SJSA1 (cell line): ENCODE results near the gene MMP7. TPM values are rescaled to one million over a fixed set of nuclear protein-coding genes. Genes with fewer than 3 reads are reported as not detected.

ENCODE experiments used
- DNase-seq, 2 experiments: peaks; one replicate each; pipeline ENCODE4 v3.0.0-alpha.2; 2015 to 2020; ENCODE audit warnings: low spot score in 2 of 2, low read depth in 1 of 2
- H3K27ac ChIP-seq: fragments of 250-450 bp; sonication (Bioruptor Pico); 2 replicates; pipeline ENCODE4 v1.5.1; 2020; ENCODE audit warnings: mild to moderate bottlenecking, moderate library complexity
- H3K27me3 ChIP-seq: fragments of 250-450 bp; sonication (Bioruptor Pico); replicated peaks from 2 replicates; pipeline ENCODE4 v1.5.1; 2020; ENCODE audit warnings: mild to moderate bottlenecking, moderate library complexity
- H3K36me3 ChIP-seq: fragments of 250-450 bp; sonication (Bioruptor Pico); 2 replicates; pipeline ENCODE4 v1.5.1; 2020; ENCODE audit warnings: mild to moderate bottlenecking
- H3K4me1 ChIP-seq: fragments of 250-450 bp; sonication (Bioruptor Pico); replicated peaks from 2 replicates; pipeline ENCODE4 v1.6.1; 2021; ENCODE audit warnings: mild to moderate bottlenecking
- H3K4me3 ChIP-seq: fragments of 250-450 bp; sonication (Bioruptor Pico); 2 replicates; pipeline ENCODE4 v1.5.1; 2020; ENCODE audit warnings: mild to moderate bottlenecking
- H3K9me3 ChIP-seq: fragments of 250-450 bp; sonication (Bioruptor Pico); replicated peaks from 2 replicates; pipeline ENCODE4 v1.5.1; 2020; ENCODE audit warnings: mild to moderate bottlenecking
- total RNA-seq: library from RNA; depleted of rRNA; stranded (reverse); fragments of >200 nt; shearing (Covaris generic); gene quantifications from 2 replicates; pipeline ENCODE4 v1.2.3, GENCODE V29; 2014; rRNA removed

Gene MMP7, protein sequence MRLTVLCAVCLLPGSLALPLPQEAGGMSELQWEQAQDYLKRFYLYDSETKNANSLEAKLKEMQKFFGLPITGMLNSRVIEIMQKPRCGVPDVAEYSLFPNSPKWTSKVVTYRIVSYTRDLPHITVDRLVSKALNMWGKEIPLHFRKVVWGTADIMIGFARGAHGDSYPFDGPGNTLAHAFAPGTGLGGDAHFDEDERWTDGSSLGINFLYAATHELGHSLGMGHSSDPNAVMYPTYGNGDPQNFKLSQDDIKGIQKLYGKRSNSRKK
- 0.34 TPM in 1 of 2 replicates, not detected in the other for total RNA-seq

DNA sequence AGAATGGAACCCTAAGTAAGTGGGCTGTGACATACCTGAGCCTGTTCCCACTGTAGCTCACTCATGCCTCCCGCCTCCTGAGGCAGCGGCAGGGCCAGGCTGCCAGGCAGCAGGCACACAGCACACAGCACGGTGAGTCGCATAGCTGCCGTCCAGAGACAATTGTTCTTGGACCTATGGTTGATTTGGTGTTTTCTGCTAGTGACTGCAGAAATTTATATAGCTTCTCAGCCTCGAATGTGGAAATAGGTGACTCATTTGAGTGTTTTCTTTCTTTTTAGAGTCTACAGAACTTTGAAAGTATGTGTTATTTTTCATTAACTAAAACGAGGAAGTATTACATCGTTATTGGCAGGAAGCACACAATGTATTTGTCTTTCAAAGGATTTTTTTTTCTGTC is at the start of gene MMP7:
MMP7 (minus strand) TSS at position 190 of the 400 bp plus-strand sequence; CDS start at position 143, 47 bp downstream.
- no peak within 1 kb of the TSS for H3K4me3 ChIP-seq
- peak in 1 of 2 experiments; percentile 27 for DNase-seq
- H3K27me3 ChIP-seq = no peaks in the 10 kb centered on the region
- no peaks in the 10 kb centered on the region for H3K9me3 ChIP-seq
- no peak within 1 kb of the TSS for H3K27ac ChIP-seq
- H3K36me3 ChIP-seq = no peaks in the 10 kb centered on the region
- H3K4me1 ChIP-seq = peaks cover 17% of the 10 kb centered on the region

- Histone ChIP-seq H3K27ac (no peak overlapping the region), H3K27me3 (no peaks in the 10 kb centered on the region), H3K4me1 (no peaks in the 10 kb centered on the region; the same call in 1 of the 2 replicates), H3K36me3 (no peaks in the 10 kb centered on the region), H3K9me3 (no peaks in the 10 kb centered on the region), H3K4me3 (no peak overlapping the region)
- DNase-seq = no peak
Observed at GRCh38 chr11:102577723-102578122, 47.2 kb upstream of the MMP7 start.

GRCh38 chr11:102577182-102577581 is 46.6 kb upstream of the MMP7 start:
- Histone ChIP-seq H3K4me1 (peaks cover 4% of the 10 kb centered on the region; the same call in 1 of the 2 replicates), H3K4me3 (no peak overlapping the region), H3K36me3 (no peaks in the 10 kb centered on the region), H3K9me3 (no peaks in the 10 kb centered on the region), H3K27ac (no peak overlapping the region), H3K27me3 (no peaks in the 10 kb centered on the region)
- no peak for DNase-seq

DNA sequence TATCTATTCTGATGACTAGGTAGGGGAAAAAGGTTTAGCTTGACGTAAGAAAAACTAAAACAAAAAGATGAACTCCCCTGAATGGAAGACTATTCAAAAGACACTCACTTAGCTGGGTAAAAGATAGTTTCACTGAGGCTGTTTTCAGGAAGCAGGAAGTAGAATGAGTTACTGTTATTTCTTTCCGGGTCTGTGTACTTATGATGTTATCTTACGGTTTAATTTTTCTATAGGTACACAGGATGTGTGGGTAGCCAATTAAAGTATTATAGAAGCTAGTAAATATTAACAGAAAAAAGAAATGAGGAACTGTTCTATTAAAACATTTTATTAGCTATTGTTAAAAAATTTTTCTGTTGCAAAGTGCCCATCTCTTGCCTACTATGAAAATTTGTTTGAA is 45.8 kb upstream of the MMP7 start:
- Histone ChIP-seq H3K27me3 (no peaks in the 10 kb centered on the region), H3K9me3 (no peaks in the 10 kb centered on the region), H3K4me1 (peaks cover 5% of the 10 kb centered on the region; the same call in 1 of the 2 replicates), H3K4me3 (no peak overlapping the region), H3K36me3 (no peaks in the 10 kb centered on the region), H3K27ac (no peak overlapping the region)
- no peak for DNase-seq

DNA sequence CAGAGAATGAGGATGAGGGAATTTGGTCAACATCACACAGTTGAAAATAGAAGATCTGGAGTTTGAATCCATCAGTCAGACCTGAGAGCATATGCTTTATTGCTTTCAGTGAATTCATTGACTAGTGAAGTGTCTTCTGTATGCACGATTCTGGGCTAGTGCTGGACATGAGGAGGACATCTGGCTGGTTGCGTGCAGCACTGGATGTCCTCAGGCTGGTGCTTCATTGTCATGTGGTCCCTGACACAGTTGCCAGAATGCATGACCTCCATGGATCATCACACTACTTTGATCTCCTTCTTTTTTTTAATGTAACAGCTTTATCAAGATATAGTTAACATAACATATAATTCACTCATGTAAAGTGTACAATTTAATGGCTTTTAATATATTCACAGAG is 44.5 kb upstream of the MMP7 start:
- Histone ChIP-seq H3K9me3 (no peaks in the 10 kb centered on the region), H3K27ac (no peak overlapping the region), H3K4me1 (peaks cover 5% of the 10 kb centered on the region; the same call in 1 of the 2 replicates), H3K4me3 (no peak overlapping the region), H3K36me3 (no peaks in the 10 kb centered on the region), H3K27me3 (no peaks in the 10 kb centered on the region)
- DNase-seq = no peak

- no peaks in the 10 kb centered on the region for H3K27me3 ChIP-seq
- H3K4me3 ChIP-seq = no peak overlapping the region
- H3K4me1 ChIP-seq = peaks cover 5% of the 10 kb centered on the region; the same call in 1 of the 2 replicates
- DNase-seq = no peak
- H3K36me3 ChIP-seq = no peaks in the 10 kb centered on the region
- no peaks in the 10 kb centered on the region for H3K9me3 ChIP-seq
- H3K27ac ChIP-seq = no peak overlapping the region
Observed at GRCh38 chr11:102573851-102574250, 43.3 kb upstream of the MMP7 start.

DNA sequence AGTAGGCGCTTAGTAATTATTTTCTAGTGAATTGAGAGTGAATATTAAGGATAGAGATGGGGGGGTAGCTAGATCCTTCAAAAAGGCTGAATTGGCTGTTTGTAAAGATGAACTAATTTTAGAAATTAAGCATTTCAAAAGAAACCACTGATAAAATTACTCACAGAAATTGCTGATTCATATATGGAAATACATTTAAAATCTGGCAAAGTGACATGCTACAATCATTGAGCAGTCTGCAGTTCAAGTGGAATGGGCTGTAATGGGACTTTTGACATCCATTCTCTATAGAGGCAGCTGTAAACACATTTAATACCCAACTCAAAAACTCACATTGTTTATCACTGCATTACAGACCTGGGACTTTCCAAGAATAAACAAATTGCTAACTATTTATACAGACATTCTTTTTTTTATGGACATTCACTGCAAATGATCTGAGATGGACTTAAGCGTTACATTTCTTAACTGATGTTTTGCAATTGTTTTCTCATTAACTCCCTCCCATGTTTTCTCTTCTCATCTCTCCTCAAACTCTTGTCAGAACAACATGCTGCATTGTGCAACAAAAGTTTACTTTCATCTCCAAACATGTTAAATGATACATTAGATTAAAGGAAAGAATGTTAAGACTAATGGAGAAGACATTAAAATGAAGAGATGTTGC is 42.1 kb upstream of the MMP7 start:
- Histone ChIP-seq H3K36me3 (no peaks in the 10 kb centered on the region), H3K27ac (no peak overlapping the region), H3K4me3 (no peak overlapping the region), H3K9me3 (no peaks in the 10 kb centered on the region), H3K27me3 (no peaks in the 10 kb centered on the region), H3K4me1 (peaks cover 5% of the 10 kb centered on the region; the same call in 1 of the 2 replicates)
- DNase-seq = peak in 1 of 2 experiments; percentile 6

DNA sequence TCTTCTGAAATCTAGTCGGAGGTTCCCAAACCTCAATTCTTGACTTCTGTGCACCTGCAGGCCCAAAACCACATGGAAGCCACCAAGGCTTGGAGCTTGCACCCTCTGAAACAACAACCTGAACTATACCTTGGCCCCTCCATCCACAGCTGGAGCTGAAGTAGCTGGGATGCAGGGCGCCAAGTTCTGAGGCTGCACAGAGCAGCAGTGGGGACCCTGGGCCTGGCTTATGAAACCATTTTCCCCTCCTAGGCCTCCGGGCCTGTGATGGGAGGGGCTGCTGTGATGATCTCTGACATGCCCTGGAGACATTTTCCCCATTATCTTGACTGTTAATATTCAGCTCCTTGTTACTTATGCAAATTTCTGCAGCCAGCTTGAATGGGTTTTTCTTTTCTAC is 38.3 kb upstream of the MMP7 start:
- Histone ChIP-seq H3K4me3 (no peak overlapping the region), H3K27ac (no peak overlapping the region), H3K27me3 (no peaks in the 10 kb centered on the region), H3K4me1 (peaks cover 5% of the 10 kb centered on the region; the same call in 1 of the 2 replicates), H3K9me3 (no peaks in the 10 kb centered on the region), H3K36me3 (no peaks in the 10 kb centered on the region)
- no peak for DNase-seq

GRCh38 chr11:102566112-102566511 is 35.6 kb upstream of the MMP7 start:
- H3K27ac ChIP-seq = no peak overlapping the region
- H3K9me3 ChIP-seq = no peaks in the 10 kb centered on the region
- H3K4me1 ChIP-seq = peaks cover 7% of the 10 kb centered on the region
- H3K36me3 ChIP-seq = no peaks in the 10 kb centered on the region
- no peak for DNase-seq
- no peaks in the 10 kb centered on the region for H3K27me3 ChIP-seq
- H3K4me3 ChIP-seq = no peak overlapping the region

GRCh38 chr11:102564110-102564509 is 33.6 kb upstream of the MMP7 start:
- H3K27ac ChIP-seq = no peak overlapping the region
- no peaks in the 10 kb centered on the region for H3K27me3 ChIP-seq
- no peak overlapping the region for H3K4me3 ChIP-seq
- no peaks in the 10 kb centered on the region for H3K36me3 ChIP-seq
- H3K4me1 ChIP-seq = peaks cover 15% of the 10 kb centered on the region
- no peaks in the 10 kb centered on the region for H3K9me3 ChIP-seq
- DNase-seq = no peak

- DNase-seq = no peak
- no peak overlapping the region; the same call in 1 of the 2 replicates for H3K27ac ChIP-seq
- no peak overlapping the region for H3K4me3 ChIP-seq
Observed at GRCh38 chr11:102561636-102562035, 31.1 kb upstream of the MMP7 start.

GRCh38 chr11:102560555-102561011 is 30.0 kb upstream of the MMP7 start:
- peak in 1 of 2 experiments; percentile 38 for DNase-seq
- Histone ChIP-seq H3K27me3 (no peaks in the 10 kb centered on the region), H3K36me3 (no peaks in the 10 kb centered on the region), H3K9me3 (no peaks in the 10 kb centered on the region), H3K4me1 (peaks cover 15% of the 10 kb centered on the region), H3K27ac (peak overlapping the region; percentile 64), H3K4me3 (peak overlapping the region; percentile 18)

More at GRCh38 chr11:102561636-102562035, 31.1 kb upstream of the MMP7 start:
- no peaks in the 10 kb centered on the region for H3K9me3 ChIP-seq
- peaks cover 15% of the 10 kb centered on the region for H3K4me1 ChIP-seq
- no peaks in the 10 kb centered on the region for H3K27me3 ChIP-seq
- H3K36me3 ChIP-seq = no peaks in the 10 kb centered on the region

GRCh38 chr11:102559839-102560238 is 29.3 kb upstream of the MMP7 start:
- Histone ChIP-seq H3K27me3 (no peaks in the 10 kb centered on the region), H3K36me3 (no peaks in the 10 kb centered on the region), H3K4me1 (peaks cover 15% of the 10 kb centered on the region), H3K9me3 (no peaks in the 10 kb centered on the region), H3K27ac (no peak overlapping the region), H3K4me3 (no peak overlapping the region)
- no peak for DNase-seq

DNA sequence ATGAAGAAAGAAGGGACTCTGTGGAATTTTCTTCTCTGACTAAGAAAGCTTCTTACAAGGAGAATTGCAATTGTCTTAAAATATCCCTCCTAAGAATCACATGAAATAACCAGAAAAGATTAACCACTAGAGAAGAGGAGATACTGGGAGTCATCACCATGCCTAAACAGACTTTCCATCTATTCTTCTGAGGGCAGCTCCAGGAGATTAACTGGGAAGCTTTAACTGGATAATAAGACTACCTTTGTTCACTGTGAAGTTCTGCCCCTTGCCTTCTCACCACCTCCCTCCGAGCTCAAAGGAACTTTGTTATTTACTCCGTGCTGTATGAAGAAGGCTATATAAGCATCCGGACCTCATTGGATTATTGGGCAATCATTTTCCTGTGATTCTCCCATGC is 24.5 kb upstream of the MMP7 start:
- Histone ChIP-seq H3K36me3 (no peaks in the 10 kb centered on the region), H3K27ac (no peak overlapping the region), H3K9me3 (no peaks in the 10 kb centered on the region), H3K4me1 (peaks cover 30% of the 10 kb centered on the region), H3K27me3 (no peaks in the 10 kb centered on the region), H3K4me3 (no peak overlapping the region)
- no peak for DNase-seq
